MG63 (cell line): Measurements from ENCODE around the gene ZG16. TPM values are rescaled to one million over a fixed set of nuclear protein-coding genes. Genes with fewer than 3 reads are reported as not detected.
"Not testable (repeated sequence)": the region's sequence is repeated elsewhere in the genome, so short reads cannot be mapped to it uniquely, and the experiment has no call there.

Source experiments
- DNase-seq: peaks from one replicate; pipeline ENCODE4 v3.0.0-alpha.2; 2020
- H3K27me3 ChIP-seq: fragments of 250-450 bp; sonication (Bioruptor Pico); 2 replicates; pipeline ENCODE4 v1.5.1; 2020; ENCODE audit warnings: mild to moderate bottlenecking, moderate library complexity
- H3K36me3 ChIP-seq: fragments of 250-450 bp; sonication (Bioruptor Pico); 2 replicates; pipeline ENCODE4 v1.5.1; 2020; ENCODE audit warnings: mild to moderate bottlenecking, moderate library complexity
- H3K4me3 ChIP-seq: fragments of 250-450 bp; sonication (Bioruptor Pico); 2 replicates; pipeline ENCODE4 v1.5.1; 2020; ENCODE audit warnings: mild to moderate bottlenecking, moderate library complexity
- H3K9me3 ChIP-seq: fragments of 250-450 bp; sonication (Bioruptor Pico); 2 replicates; pipeline ENCODE4 v1.5.1; 2020; ENCODE audit warnings: mild to moderate bottlenecking, moderate library complexity
- total RNA-seq: library from RNA; depleted of rRNA; stranded (reverse); fragments of >200 nt; shearing (Covaris generic); gene quantifications from 2 replicates; pipeline ENCODE4 v1.2.3, GENCODE V29; 2014; ENCODE audit warnings: low replicate concordance

The ZG16 gene
- total RNA-seq, 1 experiment from 2014 or later = not detected

DNA sequence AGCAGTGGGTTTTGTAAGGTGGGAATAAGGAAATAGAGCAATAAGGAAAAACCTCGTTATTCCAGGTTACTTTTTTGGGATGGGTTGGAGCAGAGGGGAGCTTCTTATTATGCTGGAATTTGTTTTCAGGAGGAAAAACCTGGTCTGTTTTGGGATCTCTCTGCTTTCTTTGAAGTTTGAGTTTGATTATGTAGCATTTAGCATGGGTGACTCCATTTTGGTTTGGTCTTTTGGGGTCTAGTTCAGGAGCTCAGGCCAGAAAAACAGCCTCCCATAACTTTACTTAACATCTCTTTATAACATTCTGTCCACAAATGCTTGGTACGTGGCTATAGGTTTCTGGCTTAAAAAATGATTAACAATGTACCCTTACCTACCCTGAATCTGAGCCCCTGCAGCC is 8.5 kb upstream of the ZG16 start:
- Histone ChIP-seq H3K9me3 (no peaks in the 10 kb centered on the region), H3K36me3 (no peaks in the 10 kb centered on the region), H3K27me3 (no peaks in the 10 kb centered on the region; the same call in 1 of the 2 replicates), H3K4me3 (no peak overlapping the region)
- no peak for DNase-seq

- Histone ChIP-seq H3K4me3 (no peak overlapping the region), H3K9me3 (no peaks in the 10 kb centered on the region), H3K36me3 (no peaks in the 10 kb centered on the region), H3K27me3 (no peaks in the 10 kb centered on the region; the same call in 1 of the 2 replicates)
- no peak for DNase-seq
These were observed 7.7 kb upstream of the ZG16 start for GRCh38 chr16:29770250-29770929.

- not testable (repeated sequence) for H3K36me3 ChIP-seq, H3K9me3 ChIP-seq, DNase-seq, H3K27me3 ChIP-seq, H3K4me3 ChIP-seq
These were observed 5.7 kb upstream of the ZG16 start for GRCh38 chr16:29772330-29772729.

GRCh38 chr16:29774730-29775129 is 3.3 kb upstream of the ZG16 start:
- no peaks in the 10 kb centered on the region for H3K9me3 ChIP-seq
- H3K4me3 ChIP-seq = no peak overlapping the region
- no peak for DNase-seq
- H3K27me3 ChIP-seq = no peaks in the 10 kb centered on the region; the same call in 1 of the 2 replicates
- no peaks in the 10 kb centered on the region for H3K36me3 ChIP-seq

DNA sequence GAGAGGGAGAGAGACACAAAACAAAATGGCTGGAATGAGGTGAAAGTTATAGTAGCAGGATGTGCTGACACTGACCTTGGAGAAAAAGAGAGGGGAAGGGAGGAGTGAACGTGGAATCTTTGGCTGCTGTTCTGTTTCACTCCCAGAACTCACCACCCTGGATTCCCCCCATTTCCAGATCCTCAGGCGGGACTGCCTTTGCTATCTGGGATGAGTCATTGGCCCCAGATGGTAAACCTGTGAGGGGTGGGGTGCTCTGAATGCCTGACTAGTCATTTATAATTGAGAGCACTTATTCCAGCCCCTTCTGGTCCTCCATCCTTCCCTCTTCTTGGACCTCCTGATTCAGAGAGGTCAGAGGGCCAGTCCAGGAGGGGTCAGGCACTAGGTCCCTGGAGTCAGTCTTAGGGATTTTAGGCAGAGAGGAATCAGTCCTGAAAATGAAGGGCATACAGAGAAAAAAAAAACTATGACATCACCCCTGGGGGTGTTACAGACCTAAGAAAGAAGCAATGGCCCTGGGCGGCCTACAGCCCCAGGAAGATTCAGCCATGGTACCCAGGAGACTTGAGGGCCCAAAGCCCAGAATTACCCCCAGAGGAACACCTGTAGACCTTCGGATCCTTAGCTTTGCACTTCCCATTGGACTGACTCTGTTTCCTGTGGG is 2.2 kb upstream of the ZG16 start:
- Histone ChIP-seq H3K9me3 (no peaks in the 10 kb centered on the region), H3K27me3 (peaks cover 2% of the 10 kb centered on the region; the same call in 1 of the 2 replicates), H3K36me3 (no peaks in the 10 kb centered on the region), H3K4me3 (no peak overlapping the region)
- DNase-seq = peak; percentile 47

DNA sequence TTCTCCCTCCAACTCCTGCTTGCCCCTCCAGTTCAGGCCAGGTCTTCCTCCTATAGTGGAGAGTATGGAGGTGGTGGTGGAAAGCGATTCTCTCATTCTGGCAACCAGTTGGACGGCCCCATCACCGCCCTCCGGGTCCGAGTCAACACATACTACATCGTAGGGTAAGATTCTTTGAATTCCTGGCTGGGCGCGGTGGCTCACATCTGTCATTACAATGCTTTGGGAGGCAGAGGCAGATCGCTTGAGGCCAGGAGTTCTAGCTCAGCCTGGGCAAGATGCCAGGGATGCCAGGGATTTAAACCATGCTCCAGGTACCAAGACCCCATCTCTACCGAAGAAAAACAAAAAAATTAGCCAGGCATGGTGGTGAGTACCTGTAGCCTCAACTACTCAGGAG is 1.4 kb downstream of the ZG16 start:
- peaks cover 6% of the 10 kb centered on the region; the same call in 1 of the 2 replicates for H3K27me3 ChIP-seq
- no peak overlapping the region for H3K4me3 ChIP-seq
- DNase-seq = peak; percentile 43
- H3K9me3 ChIP-seq = no peaks in the 10 kb centered on the region
- H3K36me3 ChIP-seq = no peaks in the 10 kb centered on the region

- not testable (repeated sequence) for H3K27me3 ChIP-seq, H3K9me3 ChIP-seq, H3K4me3 ChIP-seq, DNase-seq, H3K36me3 ChIP-seq
These were observed 5.3 kb downstream of the ZG16 start for GRCh38 chr16:29783094-29783953.

- Histone ChIP-seq H3K9me3 (no peaks in the 10 kb centered on the region), H3K4me3 (no peak overlapping the region), H3K27me3 (peaks cover 6% of the 10 kb centered on the region; the same call in 1 of the 2 replicates), H3K36me3 (no peaks in the 10 kb centered on the region)
- DNase-seq = no peak
These were observed 6.1 kb downstream of the ZG16 start for GRCh38 chr16:29784157-29784556.

DNA sequence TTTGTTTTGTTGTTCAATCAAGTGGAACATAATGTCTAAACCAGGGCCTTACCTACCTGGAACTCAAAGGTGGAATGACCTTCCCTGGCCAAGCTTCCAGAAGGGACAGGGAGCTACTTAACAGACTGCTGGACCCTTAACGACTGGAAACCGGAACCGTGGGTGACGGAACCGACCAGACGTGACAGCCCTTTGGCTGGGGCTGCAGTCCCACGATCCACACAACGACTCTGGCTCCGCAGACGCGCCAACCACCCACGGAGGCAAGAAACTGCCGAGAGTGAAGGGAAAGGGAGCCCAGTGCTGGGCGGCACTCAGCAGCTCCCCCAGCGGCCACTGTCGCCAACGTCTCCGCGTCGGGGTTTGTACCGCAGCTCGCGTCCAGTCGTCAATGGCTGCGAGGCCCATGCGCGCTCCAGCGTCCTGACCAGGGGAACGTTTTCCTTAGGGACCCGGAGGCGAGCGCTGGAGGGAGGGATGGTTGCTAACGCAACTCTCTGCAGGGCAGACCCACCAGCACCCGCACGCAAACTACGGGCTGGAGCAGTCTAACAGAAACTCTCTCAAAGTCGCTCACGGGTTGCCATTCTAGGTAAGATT is 6.9 kb downstream of the ZG16 start:
- peak overlapping the region; percentile 19 for H3K4me3 ChIP-seq
- H3K27me3 ChIP-seq = peaks cover 5% of the 10 kb centered on the region; the same call in 1 of the 2 replicates
- no peaks in the 10 kb centered on the region for H3K9me3 ChIP-seq
- peak; percentile 74 for DNase-seq
- H3K36me3 ChIP-seq = no peaks in the 10 kb centered on the region

DNA sequence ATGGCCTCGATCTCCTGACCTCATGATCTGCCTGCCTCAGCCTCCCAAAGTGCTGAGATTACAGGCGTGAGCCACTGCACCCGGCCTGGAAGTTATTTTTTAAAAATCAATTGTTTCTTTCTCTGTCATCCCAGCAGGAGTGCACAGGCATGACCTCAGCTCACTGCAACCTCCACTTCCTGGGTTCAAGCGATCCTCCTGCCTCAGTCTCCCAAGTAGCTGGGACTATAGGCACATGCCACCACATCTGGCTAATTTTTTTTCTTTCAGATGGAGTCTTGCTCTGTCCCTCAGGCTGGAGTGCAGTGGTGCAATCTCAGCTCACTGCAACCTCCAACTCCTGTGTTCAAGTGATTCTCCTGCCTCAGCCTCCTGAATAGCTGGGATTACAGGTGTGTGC is 9.1 kb downstream of the ZG16 start:
- not testable (repeated sequence) for H3K27me3 ChIP-seq, H3K9me3 ChIP-seq, DNase-seq, H3K4me3 ChIP-seq, H3K36me3 ChIP-seq

DNA sequence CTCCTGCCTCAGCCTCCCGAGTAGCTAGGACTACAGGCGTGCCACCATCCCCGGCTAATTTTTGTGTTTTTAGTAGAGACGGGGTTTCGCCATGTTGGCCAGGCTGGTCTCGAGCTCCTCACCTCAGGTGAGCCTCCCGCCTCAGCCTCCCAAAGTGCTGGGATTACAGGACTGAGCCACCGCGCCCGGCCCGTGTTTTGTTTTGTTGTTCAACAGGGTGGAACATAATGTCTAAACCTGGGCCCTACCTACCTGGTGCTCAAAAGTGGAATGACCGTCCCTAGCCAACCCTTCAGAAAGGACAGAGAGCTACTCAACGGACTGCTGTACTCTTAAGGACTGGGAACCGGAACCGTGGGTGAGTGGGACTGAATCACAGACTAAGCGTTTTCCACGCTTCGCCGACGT is 11.7 kb downstream of the ZG16 start:
- peaks cover 23% of the 10 kb centered on the region for H3K36me3 ChIP-seq
- H3K4me3 ChIP-seq = peak overlapping the region; percentile 87
- no peaks in the 10 kb centered on the region for H3K9me3 ChIP-seq
- no peaks in the 10 kb centered on the region for H3K27me3 ChIP-seq
- no peak for DNase-seq

GRCh38 chr16:29790183-29790948 is 12.3 kb downstream of the ZG16 start, which contains the start of gene KIF22:
KIF22 (plus strand) TSS chr16:29790751; CDS start chr16:29790760, 9 bp downstream.
- DNase-seq = peak; percentile 99
- no peaks in the 10 kb centered on the region for H3K27me3 ChIP-seq
- H3K4me3 ChIP-seq = peak within 1 kb of the TSS; percentile 87
- H3K36me3 ChIP-seq = peaks cover 29% of the 10 kb centered on the region
- no peaks in the 10 kb centered on the region for H3K9me3 ChIP-seq

DNA sequence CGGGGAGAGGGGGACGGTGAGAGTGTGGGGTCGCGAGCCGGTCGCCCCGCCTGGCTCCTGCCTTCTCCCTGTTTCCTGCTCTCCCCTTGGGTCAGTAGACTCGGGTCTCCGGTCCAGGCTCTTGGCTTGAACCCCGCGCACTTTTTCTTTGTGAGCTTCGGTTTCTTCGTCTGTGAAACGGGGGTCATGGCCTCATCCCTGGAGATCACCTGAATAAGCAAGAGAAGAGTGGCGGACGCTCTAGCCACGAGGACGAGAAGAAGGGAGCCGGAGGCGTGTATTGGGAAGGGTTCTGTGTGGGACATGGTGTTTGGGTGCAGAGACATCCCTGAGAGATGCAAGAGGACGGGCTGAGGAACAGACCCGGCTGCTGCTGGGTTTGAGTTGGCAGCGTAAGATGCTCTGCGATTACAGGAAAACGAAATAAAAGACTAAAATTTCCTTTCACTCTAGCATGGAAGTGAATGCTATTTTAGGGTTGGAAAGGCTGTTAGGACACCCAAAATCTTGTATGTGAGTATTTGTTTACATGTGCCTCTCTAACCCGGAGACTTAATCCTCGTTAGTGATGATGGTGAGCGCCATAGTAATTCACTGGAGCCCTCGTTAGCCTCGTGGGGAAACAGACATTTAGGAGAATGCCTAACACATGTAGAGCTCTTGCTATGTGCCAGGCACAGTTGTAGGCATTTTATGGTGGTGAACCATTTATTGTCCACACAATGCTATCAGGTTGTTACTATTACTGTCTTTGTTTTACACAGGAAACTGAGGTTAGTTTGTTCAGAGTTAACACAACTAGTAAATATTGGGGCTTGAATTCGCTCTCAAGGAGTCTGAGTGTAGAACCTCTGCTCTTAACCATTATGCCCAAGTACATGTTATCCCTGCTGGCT is 13.1 kb downstream of the ZG16 start:
- Histone ChIP-seq H3K36me3 (peaks cover 35% of the 10 kb centered on the region), H3K9me3 (no peaks in the 10 kb centered on the region), H3K4me3 (peak overlapping the region; percentile 87), H3K27me3 (no peaks in the 10 kb centered on the region)
- no peak for DNase-seq

DNA sequence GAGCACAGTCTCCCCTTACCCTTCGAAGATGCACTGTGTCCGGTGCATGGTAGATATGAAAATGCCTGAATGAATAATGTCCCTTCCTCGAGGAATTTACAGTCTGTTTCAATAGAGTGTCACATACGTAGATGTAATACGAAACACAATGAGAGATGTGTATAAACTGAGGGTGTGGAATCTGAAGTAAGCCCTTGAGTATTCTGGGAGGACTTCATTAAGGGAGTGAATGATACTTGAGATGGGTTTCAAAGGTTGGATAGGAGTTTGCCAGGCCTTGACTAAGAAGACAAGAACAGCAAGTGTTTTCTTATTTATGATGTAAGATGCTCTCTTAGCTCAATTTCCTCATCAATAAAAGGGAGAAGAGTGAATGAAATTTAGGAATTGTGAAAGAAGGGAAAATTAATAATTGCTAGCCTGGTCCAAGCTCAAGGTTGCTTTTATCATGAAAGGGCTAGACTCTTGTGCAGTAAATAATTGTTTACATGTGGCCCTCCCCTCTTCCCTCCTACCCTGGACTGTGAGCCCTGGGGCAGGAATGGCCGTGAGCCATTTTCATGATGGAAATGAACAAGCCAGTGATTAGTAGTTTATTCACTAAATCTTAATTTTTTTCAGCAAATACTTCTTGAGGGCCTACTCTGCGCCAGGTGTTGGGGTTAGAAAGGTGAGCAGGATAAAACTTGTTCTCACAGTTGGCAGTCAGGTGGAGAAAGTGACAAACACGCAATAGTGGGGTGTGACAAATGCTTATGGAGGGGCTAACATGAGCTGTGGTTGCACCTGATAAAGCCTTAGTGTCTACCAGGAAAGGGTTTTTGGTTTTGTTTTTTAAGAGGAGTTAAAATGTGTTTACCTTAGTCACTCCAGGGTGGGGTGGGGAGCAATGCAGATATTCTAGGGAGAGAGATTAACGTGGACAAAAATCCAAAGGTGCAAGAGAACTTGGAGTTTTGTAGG is 14.1 kb downstream of the ZG16 start:
- Histone ChIP-seq H3K27me3 (no peaks in the 10 kb centered on the region), H3K36me3 (peaks cover 44% of the 10 kb centered on the region), H3K9me3 (no peaks in the 10 kb centered on the region), H3K4me3 (peak overlapping the region; percentile 87)
- DNase-seq = no peak
